HG03135 (cell line): ENCODE results near the gene CLTCL1.

Experiments
- ATAC-seq: cut with Tn5 transposase; IDR thresholded peaks from one replicate; pipeline ENCODE4 v1.9.1; 2021; ENCODE audit warnings: mild to moderate bottlenecking, moderate library complexity; ENCODE audit not compliant: unreplicated experiment

The CLTCL1 gene

DNA sequence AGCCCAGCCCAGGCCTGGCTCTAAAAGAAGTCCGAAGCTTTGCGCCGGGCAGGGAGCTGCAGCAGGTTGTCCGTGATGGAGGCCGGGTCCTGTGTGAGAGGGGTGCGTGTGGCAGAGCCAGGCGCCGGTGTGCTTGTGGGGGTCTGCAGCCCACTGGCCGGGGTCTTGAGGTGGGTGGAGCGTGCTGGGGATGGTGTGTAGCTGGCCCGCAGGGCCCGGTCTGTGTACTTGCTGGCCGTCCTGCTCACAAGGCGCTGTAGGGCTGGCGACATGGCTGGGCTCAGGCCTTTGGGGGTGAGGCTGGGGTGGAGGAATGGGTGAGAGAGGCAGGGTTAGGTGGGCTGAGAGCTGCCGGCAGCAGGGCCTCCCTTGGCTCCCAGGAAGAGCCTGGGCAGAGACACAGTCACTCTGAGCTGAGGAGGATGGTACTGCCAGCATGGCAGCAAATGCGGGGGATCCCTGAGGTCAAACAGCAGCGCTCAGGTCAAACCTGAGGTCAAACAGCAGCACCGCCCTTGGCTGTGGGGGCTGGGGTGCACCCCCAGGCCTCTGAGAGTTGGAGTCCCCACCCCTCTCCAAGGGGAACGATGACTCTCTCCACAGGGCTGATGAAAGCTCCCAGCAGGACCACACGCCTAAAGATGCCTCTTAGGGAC, 157.2 kb downstream of the CLTCL1 start:
- ATAC-seq, result no peak

DNA sequence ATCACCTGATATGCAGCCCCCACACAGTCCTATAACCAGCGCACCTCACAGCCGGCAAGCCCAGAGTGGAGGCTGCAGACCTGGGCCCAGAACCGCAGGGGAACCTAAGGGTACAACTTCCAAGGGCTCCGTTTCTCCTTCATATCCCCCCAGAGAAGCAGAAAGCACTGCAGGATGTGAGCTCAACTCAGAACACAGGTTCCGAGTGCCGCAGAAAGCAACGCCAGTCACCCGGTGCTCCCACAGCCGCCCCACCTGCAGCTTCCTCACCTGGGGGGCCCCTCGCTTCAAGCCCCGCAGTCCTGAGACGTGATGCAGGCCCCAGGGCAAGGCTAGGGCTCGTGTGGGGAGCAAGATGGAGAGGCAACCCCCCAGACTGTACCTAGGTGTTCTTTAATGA, 158.0 kb downstream of the CLTCL1 start:
- no peak for ATAC-seq

GRCh38 chr22:19132693-19133400, 158.7 kb downstream of the CLTCL1 start:
- no peak for ATAC-seq

GRCh38 chr22:19132153-19132552, 159.4 kb downstream of the CLTCL1 start:
- ATAC-seq, result no peak

DNA sequence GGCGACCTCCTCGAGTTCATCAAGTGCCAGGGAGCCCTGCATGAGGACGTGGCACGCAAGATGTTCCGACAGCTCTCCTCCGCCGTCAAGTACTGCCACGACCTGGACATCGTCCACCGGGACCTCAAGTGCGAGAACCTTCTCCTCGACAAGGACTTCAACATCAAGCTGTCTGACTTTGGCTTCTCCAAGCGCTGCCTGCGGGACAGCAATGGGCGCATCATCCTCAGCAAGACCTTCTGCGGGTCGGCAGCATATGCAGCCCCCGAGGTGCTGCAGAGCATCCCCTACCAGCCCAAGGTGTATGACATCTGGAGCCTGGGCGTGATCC, 159.9 kb downstream of the CLTCL1 start:
- ATAC-seq, result no peak

DNA sequence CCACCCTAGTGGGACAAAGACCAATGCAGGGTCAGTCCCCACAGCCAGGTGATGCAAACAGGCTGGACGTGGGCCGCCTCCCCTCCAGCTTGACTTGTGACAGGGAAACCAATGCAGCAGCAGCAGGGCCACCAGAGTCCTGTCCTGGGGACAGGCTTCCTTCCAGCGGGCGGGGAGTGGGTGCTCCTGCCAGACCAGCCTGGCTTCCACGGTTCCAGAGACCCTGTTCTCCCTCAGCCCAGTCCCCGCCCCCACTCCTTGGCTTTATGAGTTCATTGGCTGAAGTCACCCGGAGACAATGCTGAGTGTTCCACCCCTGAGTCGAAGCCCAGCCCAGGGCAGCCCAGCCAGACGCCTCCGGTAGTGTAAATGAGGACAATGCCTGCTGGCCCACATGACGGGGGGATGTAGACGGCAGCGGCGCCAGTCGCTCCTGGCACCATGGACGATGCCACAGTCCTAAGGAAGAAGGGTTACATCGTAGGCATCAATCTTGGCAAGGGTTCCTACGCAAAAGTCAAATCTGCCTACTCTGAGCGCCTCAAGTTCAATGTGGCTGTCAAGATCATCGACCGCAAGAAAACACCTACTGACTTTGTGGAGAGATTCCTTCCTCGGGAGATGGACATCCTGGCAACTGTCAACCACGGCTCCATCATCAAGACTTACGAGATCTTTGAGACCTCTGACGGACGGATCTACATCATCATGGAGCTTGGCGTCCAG, 160.4 kb downstream of the CLTCL1 start, which contains the start of gene TSSK2:
Gene TSSK2 (plus strand): TSS at position 350 of the 726 bp plus-strand sequence. CDS start 92 bp downstream, at position 442.
- no peak for ATAC-seq

- no peak for ATAC-seq
These were observed 161.6 kb downstream of the CLTCL1 start for GRCh38 chr22:19129871-19130270.
